PC-3 (cell line): ENCODE results near the gene VEGFB.

Experiments used
- CTCF ChIP-seq: fragments of 300-600 bp; sonication (generic); conservative IDR thresholded peaks from 2 replicates; pipeline ENCODE4 v1.5.1; 2017; ENCODE audit warnings: antibody characterized with exemption, low read depth, mild to moderate bottlenecking, low read length
- EZH2 ChIP-seq: fragments of 300-600 bp; sonication (generic); IDR thresholded peaks from one replicate; pipeline ENCODE4 v1.6.1; 2017; ENCODE audit warnings: antibody characterized with exemption, mild to moderate bottlenecking, low read length; ENCODE audit not compliant: unreplicated experiment

DNA sequence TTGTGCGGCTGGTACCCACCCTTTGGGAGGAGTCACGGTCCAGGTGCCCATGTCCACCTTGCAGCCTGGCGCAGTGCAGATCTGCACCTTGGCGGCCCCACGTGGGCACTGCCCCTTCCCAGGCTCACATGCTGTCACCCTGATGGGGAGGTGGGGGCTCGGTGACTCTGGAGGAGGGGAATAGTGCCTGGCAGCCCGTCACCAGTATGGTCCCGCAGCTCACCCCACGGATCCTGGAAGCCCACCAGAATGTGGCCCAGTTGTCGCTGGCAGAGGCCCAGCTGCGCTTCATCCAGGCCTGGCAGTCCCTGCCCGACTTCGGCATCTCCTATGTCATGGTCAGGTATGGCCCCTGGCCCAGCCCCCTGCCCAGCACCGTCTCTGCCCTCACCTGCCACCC lies 13.6 kb upstream of the VEGFB start:
- TF ChIP-seq CTCF = no peak
- TF ChIP-seq EZH2 = no peak
